Retinal pigment epithelial cell (primary cell): ENCODE data around the gene MED12L.
A peak's percentile ranks its signal among the peaks of the same experiment; 100 is the strongest.

Source experiments
- DNase-seq: peaks from one replicate; pipeline ENCODE4 v3.0.0-alpha.2; 2010; ENCODE audit warnings: low read depth
- H3K4me3 ChIP-seq: 2 replicates; pipeline ENCODE4 v1.5.1; 2011; ENCODE audit warnings: mild to moderate bottlenecking, low read length, control low read depth, moderate library complexity
- TF ChIP-seq, protein P1 (sequence below): conservative IDR thresholded peaks from 2 replicates; pipeline ENCODE4 v1.5.1; 2011; ENCODE audit warnings: low read depth, low read length, control low read depth, inconsistent platforms

Gene MED12L

DNA sequence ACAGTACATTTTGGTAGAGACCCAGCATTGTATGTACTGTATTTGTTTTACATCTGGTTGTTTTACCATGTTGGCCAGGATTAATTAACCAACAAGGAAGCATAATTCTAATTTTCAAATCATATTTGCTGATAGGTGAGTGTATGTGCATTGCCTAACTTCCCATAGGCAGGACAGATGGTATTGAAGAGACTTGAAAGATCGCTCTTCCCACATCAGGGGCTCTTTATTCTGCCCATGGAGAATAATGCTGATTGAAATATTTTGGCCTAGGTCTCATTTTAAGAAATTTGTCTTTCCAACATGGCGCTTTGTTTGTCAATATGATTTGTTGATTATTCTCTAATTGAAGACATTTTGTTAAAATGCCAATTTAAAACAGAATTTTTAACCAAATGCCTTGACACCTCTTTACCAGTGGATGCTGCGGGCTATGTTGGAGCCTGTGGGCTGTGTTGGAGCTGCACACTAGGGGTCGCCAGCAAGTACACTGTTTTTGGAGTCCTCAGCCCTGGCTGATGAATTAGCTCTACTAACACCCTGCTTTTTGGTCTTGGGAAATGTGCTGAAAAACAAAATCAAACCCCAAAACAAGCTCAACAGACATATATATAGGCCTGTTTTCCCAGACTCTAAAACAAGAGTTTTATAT lies 293.7 kb downstream of the MED12L start:
- TF ChIP-seq, protein P1, sequence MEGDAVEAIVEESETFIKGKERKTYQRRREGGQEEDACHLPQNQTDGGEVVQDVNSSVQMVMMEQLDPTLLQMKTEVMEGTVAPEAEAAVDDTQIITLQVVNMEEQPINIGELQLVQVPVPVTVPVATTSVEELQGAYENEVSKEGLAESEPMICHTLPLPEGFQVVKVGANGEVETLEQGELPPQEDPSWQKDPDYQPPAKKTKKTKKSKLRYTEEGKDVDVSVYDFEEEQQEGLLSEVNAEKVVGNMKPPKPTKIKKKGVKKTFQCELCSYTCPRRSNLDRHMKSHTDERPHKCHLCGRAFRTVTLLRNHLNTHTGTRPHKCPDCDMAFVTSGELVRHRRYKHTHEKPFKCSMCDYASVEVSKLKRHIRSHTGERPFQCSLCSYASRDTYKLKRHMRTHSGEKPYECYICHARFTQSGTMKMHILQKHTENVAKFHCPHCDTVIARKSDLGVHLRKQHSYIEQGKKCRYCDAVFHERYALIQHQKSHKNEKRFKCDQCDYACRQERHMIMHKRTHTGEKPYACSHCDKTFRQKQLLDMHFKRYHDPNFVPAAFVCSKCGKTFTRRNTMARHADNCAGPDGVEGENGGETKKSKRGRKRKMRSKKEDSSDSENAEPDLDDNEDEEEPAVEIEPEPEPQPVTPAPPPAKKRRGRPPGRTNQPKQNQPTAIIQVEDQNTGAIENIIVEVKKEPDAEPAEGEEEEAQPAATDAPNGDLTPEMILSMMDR: peak; percentile 82
- H3K4me3 ChIP-seq: no peak overlapping the region
- DNase-seq: no peak

DNA sequence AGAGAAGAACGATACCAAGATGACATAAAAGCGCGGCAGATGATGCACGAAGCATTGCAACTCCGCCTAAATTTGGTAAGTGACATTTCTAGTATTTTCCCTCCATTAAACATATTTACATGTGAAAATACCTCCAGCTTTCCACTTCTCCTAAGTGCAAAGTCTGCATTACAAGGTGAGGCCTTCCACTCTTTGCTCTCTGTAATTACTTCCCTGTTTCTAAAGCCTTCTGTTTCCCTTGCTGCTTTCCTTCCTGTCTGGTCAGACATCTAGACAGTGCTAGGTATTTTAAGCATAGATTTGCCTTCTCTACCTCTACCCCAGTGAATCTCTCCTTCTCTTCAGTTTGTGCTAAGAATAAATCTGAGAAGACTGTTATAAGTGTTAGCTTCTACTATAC lies 297.2 kb downstream of the MED12L start:
- TF ChIP-seq, protein P1: no peak
- DNase-seq: no peak
- no peak overlapping the region for H3K4me3 ChIP-seq

DNA sequence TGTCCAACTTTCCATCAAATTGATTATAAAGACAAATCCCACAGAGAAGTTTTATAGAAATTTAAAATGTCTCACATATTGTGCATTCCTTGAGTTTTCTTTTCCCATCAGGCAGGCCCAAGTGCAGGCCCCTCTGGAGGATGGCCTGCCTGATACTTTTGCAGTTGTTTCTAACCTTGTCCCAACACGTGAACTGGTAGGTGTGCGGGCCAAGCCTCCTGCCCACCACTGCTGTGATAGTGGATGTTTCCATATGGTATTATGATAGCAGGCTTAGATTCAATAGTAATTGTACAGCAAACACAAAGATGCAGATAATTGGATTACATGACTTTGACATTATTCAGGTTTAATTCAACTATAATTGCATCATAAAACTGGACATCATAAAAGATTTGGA lies 297.6 kb downstream of the MED12L start:
- DNase-seq: no peak
- TF ChIP-seq, protein P1: no peak
- no peak overlapping the region for H3K4me3 ChIP-seq

DNA sequence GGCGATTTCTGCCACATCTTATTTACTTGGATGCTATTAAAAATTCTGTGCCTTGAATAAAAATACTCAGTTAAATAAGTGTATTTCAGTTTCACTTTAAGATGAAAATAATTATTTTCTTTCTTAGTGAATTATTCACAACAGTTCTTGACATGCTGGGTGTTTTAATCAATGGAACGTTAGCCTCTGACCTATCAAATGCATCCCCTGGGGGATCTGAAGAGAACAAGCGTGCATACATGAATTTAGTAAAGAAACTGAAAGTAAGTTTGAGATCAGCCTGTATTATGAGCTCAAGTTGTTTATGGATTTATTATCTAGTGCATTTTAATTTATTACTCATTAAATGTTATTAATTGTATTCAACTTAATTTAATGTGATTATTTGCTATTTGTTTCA lies 298.5 kb downstream of the MED12L start:
- no peak overlapping the region for H3K4me3 ChIP-seq
- no peak for DNase-seq
- TF ChIP-seq, protein P1: no peak

DNA sequence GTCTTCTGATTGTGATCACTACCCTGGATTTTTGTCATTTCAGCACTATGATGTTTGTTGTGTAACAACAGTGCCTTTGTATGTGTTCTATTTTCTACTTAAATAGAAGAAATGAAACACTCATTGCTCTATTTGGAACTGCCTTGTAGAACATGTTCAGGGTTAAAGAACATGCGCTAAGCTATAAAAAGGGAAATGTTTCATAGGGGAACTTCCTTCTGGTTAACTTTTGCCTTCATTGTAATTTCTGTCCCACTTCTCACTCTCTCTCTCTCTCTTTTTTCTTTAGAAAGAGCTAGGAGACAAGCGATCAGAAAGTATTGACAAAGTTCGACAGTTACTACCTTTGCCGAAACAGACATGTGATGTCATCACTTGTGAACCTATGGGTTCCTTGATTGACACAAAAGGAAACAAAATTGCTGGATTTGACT lies 299.3 kb downstream of the MED12L start, which contains the start of gene P2RY12:
Gene P2RY12, minus strand, starts transcription at position 13 of the 434 bp plus-strand sequence. CDS start 45,908 bp downstream, outside the sequence.
- TF ChIP-seq, protein P1: no peak
- no peak within 1 kb of the TSS for H3K4me3 ChIP-seq
- DNase-seq: no peak

DNA sequence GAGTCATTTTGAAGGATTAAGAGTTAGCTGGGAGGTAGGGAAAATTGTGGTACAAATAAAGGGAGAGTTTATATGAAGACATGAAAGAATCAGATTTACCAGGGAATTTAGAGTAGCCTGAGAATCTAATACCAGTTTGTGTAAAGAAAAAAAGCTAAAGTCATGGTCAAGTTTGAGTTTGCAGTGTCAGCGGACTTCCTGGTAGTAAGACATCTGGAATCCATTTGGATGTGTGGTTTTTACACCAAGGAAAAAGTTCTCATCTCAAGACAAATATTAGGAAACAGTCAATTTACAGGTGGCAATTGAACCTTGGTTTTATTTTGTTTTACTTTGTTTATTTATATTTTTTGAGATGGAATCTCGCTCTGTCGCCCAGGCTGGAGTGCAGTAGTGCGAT lies 300.6 kb downstream of the MED12L start:
- TF ChIP-seq, protein P1: no peak
- DNase-seq: no peak
- H3K4me3 ChIP-seq: no peak overlapping the region

DNA sequence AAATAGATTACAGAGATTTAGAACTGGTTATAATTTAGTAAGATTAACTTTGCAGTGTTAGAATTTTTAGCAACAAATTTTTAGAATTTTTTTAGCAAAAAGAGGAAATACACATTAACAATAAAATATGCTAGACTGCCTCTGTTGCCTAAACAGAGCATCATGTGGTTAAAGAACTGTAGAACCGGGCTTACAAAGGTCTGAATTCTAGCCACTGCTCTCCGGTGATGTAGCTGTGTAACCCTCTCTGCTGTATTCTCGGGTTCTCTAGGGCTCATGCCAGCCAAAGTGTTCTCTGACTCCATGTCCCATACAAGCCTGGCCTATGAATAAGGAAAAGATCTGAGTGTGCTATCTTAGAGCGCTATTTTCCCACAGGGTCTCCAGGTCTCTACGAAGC lies 302.0 kb downstream of the MED12L start:
- H3K4me3 ChIP-seq: no peak overlapping the region
- TF ChIP-seq, protein P1: no peak
- DNase-seq: no peak
